Amniotic epithelial cell (primary cell): Measurements from ENCODE around the gene CMTM5.
A peak's percentile ranks its signal among the peaks of the same experiment; 100 is the strongest.

Experiments
- DNase-seq: peaks from one replicate; pipeline ENCODE4 v3.0.0-alpha.2; 2010; ENCODE audit warnings: low read depth

CMTM5 gene

GRCh38 chr14:23376482-23377197, at the start of gene CMTM5:
Gene CMTM5, plus strand, starts transcription at chr14:23377046. Its CDS starts 206 bp downstream, at chr14:23377252.
- DNase-seq = no peak

GRCh38 chr14:23327947-23328744, 48.7 kb upstream of the CMTM5 start:
- DNase-seq = peak; percentile 73

- no peak for DNase-seq
Observed at GRCh38 chr14:23335623-23336022, 41.2 kb upstream of the CMTM5 start.

- DNase-seq = no peak
Observed at GRCh38 chr14:23339506-23340268, 37.2 kb upstream of the CMTM5 start.

GRCh38 chr14:23344481-23344880, 32.4 kb upstream of the CMTM5 start:
- DNase-seq = no peak

GRCh38 chr14:23345987-23346692, 30.7 kb upstream of the CMTM5 start:
- DNase-seq = no peak

GRCh38 chr14:23346693-23347405, 30.0 kb upstream of the CMTM5 start:
- no peak for DNase-seq

GRCh38 chr14:23347406-23348296, 29.2 kb upstream of the CMTM5 start:
- no peak for DNase-seq

GRCh38 chr14:23348297-23348655, 28.6 kb upstream of the CMTM5 start:
- no peak for DNase-seq

GRCh38 chr14:23349156-23349845, 27.5 kb upstream of the CMTM5 start:
- DNase-seq = no peak

- DNase-seq = no peak
Observed at GRCh38 chr14:23351681-23352505, 25.0 kb upstream of the CMTM5 start.

GRCh38 chr14:23352506-23353432, 24.1 kb upstream of the CMTM5 start, which contains the start of gene SLC22A17:
Gene SLC22A17, minus strand, starts transcription at chr14:23352887.
- peak; percentile 85 for DNase-seq

- DNase-seq = no peak
Observed at GRCh38 chr14:23353433-23353780, 23.4 kb upstream of the CMTM5 start.

- DNase-seq = no peak
Observed at GRCh38 chr14:23354990-23355389, 21.9 kb upstream of the CMTM5 start.

- DNase-seq = no peak
Observed at GRCh38 chr14:23355871-23356435, 20.9 kb upstream of the CMTM5 start.

GRCh38 chr14:23356662-23357061, 20.2 kb upstream of the CMTM5 start:
- DNase-seq = no peak

GRCh38 chr14:23357261-23357660, 19.6 kb upstream of the CMTM5 start:
- DNase-seq = no peak
